Forelimb muscle (tissue), 1 donor: Measurements from ENCODE around the gene LDB3. TPM values are rescaled to one million over a fixed set of nuclear protein-coding genes. Genes with fewer than 3 reads are reported as not detected.
"Not testable (repeated sequence)": the region's sequence is repeated elsewhere in the genome, so short reads cannot be mapped to it uniquely, and the experiment has no call there.

Experiments
- DNase-seq: peaks from one replicate; pipeline ENCODE4 v3.0.0-alpha.2; 2013; ENCODE audit warnings: low read depth
- polyA plus RNA-seq: library from polyadenylated mRNA; unstranded; fragments of 120-200 nt; gene quantifications from one replicate; pipeline ENCODE4 v1.2.1, GENCODE V29; 2013; ENCODE audit not compliant: insufficient read length

LDB3 gene, protein sequence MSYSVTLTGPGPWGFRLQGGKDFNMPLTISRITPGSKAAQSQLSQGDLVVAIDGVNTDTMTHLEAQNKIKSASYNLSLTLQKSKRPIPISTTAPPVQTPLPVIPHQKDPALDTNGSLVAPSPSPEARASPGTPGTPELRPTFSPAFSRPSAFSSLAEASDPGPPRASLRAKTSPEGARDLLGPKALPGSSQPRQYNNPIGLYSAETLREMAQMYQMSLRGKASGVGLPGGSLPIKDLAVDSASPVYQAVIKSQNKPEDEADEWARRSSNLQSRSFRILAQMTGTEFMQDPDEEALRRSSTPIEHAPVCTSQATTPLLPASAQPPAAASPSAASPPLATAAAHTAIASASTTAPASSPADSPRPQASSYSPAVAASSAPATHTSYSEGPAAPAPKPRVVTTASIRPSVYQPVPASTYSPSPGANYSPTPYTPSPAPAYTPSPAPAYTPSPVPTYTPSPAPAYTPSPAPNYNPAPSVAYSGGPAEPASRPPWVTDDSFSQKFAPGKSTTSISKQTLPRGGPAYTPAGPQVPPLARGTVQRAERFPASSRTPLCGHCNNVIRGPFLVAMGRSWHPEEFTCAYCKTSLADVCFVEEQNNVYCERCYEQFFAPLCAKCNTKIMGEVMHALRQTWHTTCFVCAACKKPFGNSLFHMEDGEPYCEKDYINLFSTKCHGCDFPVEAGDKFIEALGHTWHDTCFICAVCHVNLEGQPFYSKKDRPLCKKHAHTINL
- polyA plus RNA-seq, result 992 TPM

DNA sequence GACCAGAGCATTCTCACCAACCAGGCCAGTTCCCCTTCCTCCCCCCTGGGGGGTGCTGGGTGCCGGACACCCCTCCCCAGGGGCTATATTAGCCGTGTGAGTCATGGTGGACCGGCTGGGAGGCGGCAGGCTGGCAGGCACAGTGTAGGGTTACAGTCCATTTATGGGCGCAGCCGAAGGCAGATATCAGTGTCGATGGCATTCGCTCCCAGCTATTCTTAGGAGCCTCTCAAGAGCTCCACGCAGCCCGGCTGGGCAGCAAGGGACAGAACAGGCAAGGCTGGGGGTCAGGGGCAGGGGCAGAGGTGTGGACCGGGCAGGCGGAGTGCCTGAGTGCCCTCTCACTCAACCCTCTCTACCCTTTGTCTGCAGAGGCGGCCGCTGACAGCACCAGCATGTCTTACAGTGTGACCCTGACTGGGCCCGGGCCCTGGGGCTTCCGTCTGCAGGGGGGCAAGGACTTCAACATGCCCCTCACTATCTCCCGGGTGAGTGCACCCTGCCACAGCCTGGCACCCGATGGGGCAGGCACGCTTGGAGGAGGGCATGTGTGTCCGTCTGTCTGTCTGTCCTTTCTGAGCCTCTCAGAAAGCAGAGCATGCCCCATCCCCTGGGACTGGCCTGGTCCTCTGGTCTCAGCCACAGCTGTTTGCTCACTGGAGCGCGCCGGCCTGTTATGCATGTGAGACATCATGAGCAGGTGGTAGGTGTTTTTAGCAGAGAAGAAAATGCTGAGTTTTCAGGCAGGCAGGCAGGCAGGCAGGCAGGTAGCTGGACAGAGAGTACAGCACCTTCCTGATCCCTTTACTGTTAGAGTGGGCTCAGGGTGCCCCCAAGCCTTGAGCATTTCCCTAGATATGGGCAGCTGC is at the start of gene LDB3:
Gene LDB3 (plus strand): TSS at position 215 of the 869 bp plus-strand sequence. CDS start 181 bp downstream, at position 396.
- no peak for DNase-seq

DNA sequence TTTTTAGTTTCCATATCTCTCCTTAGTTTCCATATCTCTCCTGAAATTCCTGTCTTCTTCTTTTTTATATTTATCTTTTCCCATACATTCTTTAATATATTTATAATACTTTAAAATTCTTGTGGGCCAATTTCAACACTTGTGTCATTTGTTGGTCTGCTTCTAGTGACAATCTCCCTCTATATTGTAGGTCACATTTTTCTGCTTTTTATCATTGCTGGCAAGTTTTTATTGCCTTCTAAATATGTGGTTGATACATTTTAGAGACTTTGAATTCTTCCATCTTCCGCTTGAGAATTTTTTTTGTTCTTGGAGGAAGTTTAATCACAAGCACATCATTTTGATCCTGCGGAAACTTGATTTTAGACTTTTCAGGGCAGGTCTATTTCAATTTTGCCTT is 40.0 kb upstream of the LDB3 start:
- no peak for DNase-seq

GRCh38 chr10:86630079-86630478 is 38.2 kb upstream of the LDB3 start:
- no peak for DNase-seq

DNA sequence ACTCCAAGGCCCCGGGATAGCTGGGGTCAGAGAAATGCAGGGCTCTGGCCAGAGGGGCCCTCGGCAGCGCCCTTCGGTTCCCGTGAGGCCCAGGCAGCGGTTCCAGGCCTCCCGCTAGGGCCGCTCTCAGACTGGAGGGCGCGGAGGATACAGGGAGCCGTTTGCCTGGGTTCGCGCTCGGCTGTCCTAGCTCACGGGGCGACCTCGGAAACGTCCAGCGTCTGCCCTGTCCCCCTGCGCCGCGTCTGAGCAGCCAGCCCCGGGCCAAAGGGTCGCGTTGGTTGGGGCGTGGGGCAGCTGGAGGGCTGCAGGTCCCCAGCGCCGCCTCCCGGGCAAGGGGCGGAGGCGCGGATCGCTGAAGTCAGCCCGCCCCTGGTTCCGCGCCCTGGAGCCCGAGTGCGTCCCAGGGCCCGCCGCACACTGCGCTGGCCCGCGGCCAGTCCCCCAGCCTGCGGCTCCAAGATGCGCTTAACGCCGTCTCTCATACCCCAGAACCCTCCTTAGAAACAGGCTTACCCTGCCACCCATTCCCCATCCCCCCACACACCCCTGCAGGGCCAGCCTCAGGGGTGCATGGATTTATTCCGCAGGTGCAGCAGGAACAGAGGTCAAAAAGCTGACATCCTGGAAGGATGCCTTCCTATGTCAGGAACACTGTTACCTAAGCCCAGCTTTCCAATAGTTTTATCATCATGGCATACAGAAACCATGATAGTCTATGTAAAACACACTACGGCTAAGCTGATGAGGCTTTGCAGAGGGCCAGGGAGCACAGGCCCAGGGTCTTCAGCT is 36.1 kb upstream of the LDB3 start:
- DNase-seq, result no peak

DNA sequence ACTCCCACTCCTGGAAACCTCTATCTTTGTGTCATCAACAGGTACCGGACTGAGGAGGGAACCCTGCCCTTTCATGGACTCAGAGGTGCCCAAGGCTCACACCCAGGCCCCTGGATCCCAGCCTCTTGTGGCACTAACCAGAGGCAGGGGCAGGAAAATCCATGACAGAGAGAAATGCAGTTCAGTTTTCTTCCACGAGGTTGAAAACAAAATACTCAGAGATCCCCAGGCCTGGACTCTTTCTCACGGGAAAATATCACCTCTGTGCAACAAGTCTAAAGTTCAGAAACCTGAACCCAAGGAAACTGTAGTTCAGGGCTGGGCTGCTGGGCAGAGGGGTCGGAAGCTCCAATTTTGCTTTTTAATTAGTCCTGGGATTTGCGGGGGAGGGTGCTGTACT is 35.4 kb upstream of the LDB3 start:
- no peak for DNase-seq

DNA sequence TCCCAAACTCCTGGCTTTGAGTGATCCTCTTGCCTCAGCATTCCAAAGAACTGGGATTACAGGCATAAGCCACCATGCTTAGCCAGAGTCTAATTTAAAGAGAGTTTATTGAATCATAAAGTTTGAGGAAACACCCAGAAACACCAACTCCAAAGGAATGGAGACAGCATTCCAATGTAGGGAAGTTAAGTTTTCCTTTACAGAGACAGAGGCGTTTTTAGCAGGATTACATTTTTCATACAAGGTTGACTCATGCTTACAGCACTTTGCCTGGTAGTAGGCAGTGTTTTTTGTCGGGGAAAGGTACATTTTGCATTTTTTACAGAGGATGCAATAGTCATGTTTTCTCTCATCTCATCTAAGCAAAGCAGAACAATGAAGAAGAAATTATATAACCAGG is 32.9 kb upstream of the LDB3 start:
- DNase-seq, result no peak

- DNase-seq, result no peak
Measured at GRCh38 chr10:86636311-86636710, 32.0 kb upstream of the LDB3 start.

DNA sequence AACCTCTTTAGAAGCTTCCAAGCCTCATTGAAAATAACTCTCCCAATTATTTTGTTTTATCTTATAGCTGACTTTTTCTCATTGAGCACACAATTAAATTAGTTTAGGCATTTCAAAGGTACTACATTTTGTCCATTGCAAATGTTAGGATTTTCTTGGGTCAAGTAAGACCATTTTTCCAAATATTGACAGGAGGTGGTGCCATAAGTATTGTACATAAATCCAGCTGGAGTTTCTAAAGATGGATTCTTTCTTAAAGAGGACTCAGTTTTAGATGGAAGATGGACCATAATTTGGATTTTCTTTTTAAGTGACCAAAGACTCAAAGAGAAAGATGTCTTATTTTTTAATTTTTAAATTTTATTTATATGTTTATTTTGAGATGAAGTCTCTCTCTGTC is 26.3 kb upstream of the LDB3 start:
- DNase-seq, result no peak

- no peak for DNase-seq
Measured at GRCh38 chr10:86642499-86642898, 25.8 kb upstream of the LDB3 start.

- no peak for DNase-seq
Measured at GRCh38 chr10:86644152-86644793, 24.0 kb upstream of the LDB3 start.

GRCh38 chr10:86644794-86645445 is 23.4 kb upstream of the LDB3 start:
- no peak for DNase-seq

DNA sequence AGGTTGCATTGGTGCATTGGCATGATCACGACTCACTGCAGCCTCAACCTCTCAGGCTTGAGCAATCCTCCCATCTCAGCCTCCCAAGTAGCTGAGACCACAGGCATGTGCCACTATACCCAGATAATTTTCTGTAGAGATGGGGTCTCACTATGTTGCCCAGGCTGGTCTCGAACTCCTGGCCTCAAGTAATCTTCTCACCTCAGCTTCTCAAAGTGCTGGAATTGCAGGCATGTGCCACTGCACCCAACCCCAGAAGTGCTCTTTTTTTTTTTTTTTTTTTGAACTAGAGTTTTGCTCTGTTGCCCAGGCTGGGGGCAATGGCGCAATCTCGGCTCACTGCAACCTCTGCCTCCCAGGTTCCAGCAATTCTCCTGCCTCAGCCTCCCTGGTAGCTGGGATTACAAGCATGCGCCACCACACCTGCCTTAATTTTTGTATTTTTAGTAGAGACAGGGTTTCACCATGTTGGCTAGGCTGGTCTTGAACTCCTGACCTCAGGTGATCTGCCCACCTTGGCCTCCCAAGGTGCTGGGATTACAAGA is 22.6 kb upstream of the LDB3 start:
- not testable (repeated sequence) for DNase-seq

DNA sequence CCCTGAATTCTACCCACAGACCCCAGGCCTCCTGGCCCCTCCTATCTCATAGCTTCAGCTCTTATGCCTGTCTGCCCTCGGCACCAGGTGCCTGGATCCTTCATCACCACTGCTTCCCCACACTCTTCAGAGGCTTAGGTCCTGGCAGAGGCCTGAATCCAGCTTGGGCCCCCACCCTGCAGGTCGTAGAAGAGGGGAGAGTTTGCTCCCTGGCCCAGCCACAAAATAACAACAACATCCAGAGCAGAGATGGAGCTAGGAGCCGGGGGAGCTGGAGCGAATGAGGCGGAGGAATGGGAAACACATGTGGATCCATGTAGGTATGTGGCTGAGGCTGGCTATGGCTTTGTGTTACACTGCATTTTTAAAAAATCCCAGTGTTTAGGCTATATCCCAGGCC is 21.8 kb upstream of the LDB3 start:
- DNase-seq, result no peak

DNA sequence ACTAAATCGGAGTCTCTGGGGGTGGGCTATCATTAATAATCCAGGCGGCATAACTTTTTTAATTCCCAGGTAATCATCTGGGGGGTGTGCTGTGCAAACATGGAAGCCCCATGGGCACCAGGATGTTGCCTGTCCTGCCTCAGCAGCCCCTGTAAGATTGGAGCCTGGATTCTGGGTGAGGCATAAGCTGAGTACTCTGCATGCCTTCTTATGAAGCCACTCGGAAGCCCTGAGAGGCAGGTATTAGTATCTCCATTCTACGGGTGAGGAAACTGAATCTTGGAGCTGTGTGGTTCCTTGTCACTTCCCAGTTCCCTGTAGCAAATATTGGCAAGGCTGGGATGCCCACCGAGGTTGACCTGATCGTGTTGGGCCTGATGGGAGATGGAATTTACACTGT is 21.4 kb upstream of the LDB3 start:
- DNase-seq, result no peak

- no peak for DNase-seq
Measured at GRCh38 chr10:86647773-86648703, 20.3 kb upstream of the LDB3 start.

- no peak for DNase-seq
Measured at GRCh38 chr10:86648704-86649427, 19.4 kb upstream of the LDB3 start.

- no peak for DNase-seq
Measured at GRCh38 chr10:86649471-86650150, 18.7 kb upstream of the LDB3 start.

- DNase-seq, result no peak
Measured at GRCh38 chr10:86650151-86650550, 18.2 kb upstream of the LDB3 start.
